ENCODE data around the gene SESN2.

DNA sequence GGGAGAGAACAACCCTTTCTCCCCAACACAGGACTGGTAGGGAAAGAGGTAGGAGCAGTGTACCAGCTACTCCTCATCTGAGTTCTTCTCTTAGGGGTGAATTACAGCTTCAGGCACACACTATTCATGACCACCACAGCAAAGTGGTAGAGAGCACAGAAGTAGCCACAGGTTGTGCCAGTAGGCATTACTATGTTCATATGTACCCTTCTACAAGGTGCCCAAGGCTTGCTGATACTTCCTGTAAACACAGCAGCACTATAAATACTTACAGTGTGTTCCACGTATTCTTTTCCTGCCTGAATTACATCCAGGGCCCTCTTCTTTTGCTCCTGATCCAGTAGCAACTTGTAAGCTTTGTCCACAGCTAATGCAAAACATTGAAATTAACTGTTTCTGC, 49.6 kb upstream of the SESN2 start:
- TF ChIP-seq CTCF (IDR thresholded peaks at IDR 0.05) (no peak), POLR2A (IDR thresholded peaks at IDR 0.05) (no peak)

All from right lobe of liver (tissue), 4 donors.